Mesothelial cell of epicardium (in vitro differentiated cells): ENCODE data around the gene KCNJ6. TPM values are rescaled to one million over a fixed set of nuclear protein-coding genes. Genes with fewer than 3 reads are reported as not detected.

Source experiments
- DNase-seq, 2 experiments: peaks; one replicate each; pipeline ENCODE4 v3.0.0; 2021; ENCODE audit warnings: low spot score in 2 of 2; ENCODE audit not compliant: unreplicated experiment in 2 of 2
- H3K27ac Mint-ChIP-seq: 2 replicates; pipeline ENCODE4 v1.8.0; 2021; ENCODE audit warnings: mixed read lengths
- H3K27me3 Mint-ChIP-seq: 2 replicates; pipeline ENCODE4 v1.8.0; 2021; ENCODE audit warnings: low read depth, mixed read lengths
- H3K36me3 Mint-ChIP-seq: 2 replicates; pipeline ENCODE4 v1.8.0; 2021; ENCODE audit warnings: mixed read lengths
- H3K4me1 Mint-ChIP-seq: 2 replicates; pipeline ENCODE4 v1.8.0; 2021; ENCODE audit warnings: mixed read lengths
- H3K4me3 Mint-ChIP-seq: 2 replicates; pipeline ENCODE4 v1.8.0; 2021; ENCODE audit warnings: mild to moderate bottlenecking, moderate library complexity, mixed read lengths
- H3K9me3 Mint-ChIP-seq: 2 replicates; pipeline ENCODE4 v1.8.0; 2021; ENCODE audit warnings: mixed read lengths
- total RNA-seq: library from RNA; stranded (reverse); gene quantifications from 3 replicates; pipeline ENCODE4 v1.2.1, GENCODE V29; 2021
- TF ChIP-seq, protein P1 (sequence below): fragments of 200-600 bp; sonication (generic); IDR thresholded peaks from one replicate; pipeline ENCODE4 v1.5.0; 2021; ENCODE audit warnings: antibody characterized with exemption; ENCODE audit not compliant: unreplicated experiment

KCNJ6 gene
- total RNA-seq, 1 donor from 2014 or later: 0.02 TPM

- H3K4me1 Mint-ChIP-seq: no peaks in the 10 kb centered on the region
- H3K4me3 Mint-ChIP-seq: no peak overlapping the region
- TF ChIP-seq, protein P1, sequence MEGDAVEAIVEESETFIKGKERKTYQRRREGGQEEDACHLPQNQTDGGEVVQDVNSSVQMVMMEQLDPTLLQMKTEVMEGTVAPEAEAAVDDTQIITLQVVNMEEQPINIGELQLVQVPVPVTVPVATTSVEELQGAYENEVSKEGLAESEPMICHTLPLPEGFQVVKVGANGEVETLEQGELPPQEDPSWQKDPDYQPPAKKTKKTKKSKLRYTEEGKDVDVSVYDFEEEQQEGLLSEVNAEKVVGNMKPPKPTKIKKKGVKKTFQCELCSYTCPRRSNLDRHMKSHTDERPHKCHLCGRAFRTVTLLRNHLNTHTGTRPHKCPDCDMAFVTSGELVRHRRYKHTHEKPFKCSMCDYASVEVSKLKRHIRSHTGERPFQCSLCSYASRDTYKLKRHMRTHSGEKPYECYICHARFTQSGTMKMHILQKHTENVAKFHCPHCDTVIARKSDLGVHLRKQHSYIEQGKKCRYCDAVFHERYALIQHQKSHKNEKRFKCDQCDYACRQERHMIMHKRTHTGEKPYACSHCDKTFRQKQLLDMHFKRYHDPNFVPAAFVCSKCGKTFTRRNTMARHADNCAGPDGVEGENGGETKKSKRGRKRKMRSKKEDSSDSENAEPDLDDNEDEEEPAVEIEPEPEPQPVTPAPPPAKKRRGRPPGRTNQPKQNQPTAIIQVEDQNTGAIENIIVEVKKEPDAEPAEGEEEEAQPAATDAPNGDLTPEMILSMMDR: no peak
- no peaks in the 10 kb centered on the region for H3K9me3 Mint-ChIP-seq
- H3K36me3 Mint-ChIP-seq: no peaks in the 10 kb centered on the region
- peaks cover 35% of the 10 kb centered on the region for H3K27me3 Mint-ChIP-seq
- no peak for DNase-seq
- H3K27ac Mint-ChIP-seq: no peak overlapping the region
These were observed 96.9 kb downstream of the KCNJ6 start for GRCh38 chr21:37819372-37819771.

DNA sequence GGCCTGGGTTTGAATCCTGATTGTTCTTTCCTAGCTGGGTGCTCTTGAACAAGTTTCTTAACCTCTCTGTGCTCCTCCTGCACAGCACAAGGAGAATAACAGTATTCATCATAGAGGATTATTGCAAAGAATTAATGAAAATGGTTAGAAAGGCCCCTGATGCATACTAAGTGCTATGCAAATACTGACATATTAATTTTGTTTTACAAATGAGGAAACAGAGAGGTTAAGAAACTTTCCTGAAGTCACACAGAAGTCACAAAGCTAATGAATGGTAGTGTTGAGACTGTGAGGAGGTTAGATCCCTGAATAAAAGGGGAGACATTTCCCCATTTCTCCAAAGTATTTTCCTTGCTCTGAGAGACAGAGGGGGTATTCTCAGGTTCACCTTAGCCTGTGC, 99.0 kb downstream of the KCNJ6 start:
- H3K27ac Mint-ChIP-seq: no peak overlapping the region
- DNase-seq: no peak
- no peak overlapping the region for H3K4me3 Mint-ChIP-seq
- no peaks in the 10 kb centered on the region for H3K36me3 Mint-ChIP-seq
- TF ChIP-seq, protein P1: no peak
- no peaks in the 10 kb centered on the region for H3K4me1 Mint-ChIP-seq
- peaks cover 20% of the 10 kb centered on the region for H3K9me3 Mint-ChIP-seq
- peaks cover 26% of the 10 kb centered on the region for H3K27me3 Mint-ChIP-seq

GRCh38 chr21:37815893-37816292, 100.4 kb downstream of the KCNJ6 start:
- Mint-ChIP-seq H3K36me3 (no peaks in the 10 kb centered on the region), H3K4me3 (no peak overlapping the region), H3K4me1 (no peaks in the 10 kb centered on the region), H3K27me3 (peaks cover 23% of the 10 kb centered on the region), H3K9me3 (peaks cover 28% of the 10 kb centered on the region), H3K27ac (no peak overlapping the region)
- no peak for DNase-seq
- TF ChIP-seq, protein P1: no peak

DNA sequence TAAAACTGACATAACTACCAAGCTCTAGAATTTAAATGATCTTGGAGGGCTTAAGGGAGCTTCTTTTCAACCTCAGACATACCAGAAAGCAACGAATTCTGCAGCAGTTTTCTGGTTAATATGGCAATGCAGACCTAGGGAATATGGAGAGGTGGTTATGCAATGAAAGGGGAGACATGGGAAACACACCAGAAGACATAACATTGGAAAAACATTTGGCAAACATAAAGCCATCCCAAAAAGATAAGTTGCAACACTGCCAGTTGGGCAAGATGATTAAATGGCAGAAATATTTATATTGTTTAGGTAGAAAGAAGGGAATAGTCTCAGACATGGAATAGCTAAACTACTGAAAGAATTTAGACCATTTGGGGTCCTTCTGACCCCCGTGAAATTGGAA, 104.5 kb downstream of the KCNJ6 start:
- Mint-ChIP-seq H3K27me3 (peaks cover 20% of the 10 kb centered on the region), H3K9me3 (peaks cover 28% of the 10 kb centered on the region), H3K36me3 (no peaks in the 10 kb centered on the region), H3K4me3 (no peak overlapping the region), H3K27ac (no peak overlapping the region), H3K4me1 (no peaks in the 10 kb centered on the region)
- DNase-seq: no peak
- TF ChIP-seq, protein P1: no peak

DNA sequence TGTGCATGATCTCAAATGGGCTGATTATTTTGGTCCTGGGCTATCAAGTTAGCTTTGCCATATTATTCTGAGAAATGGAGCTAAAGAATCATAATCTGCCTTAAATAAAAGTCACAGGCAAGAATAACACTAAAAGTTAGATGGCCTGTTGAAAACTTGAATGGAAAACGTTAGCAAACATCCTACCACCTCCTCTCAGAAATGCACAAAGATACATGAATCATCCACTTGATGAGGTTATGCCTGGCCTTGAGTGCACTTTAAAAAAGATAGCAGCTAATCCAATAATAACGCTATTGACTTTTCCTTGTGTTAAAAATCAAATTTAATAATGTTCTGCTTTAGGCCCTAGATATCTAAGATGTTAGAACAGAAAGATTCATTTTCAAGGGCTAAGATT, 108.0 kb downstream of the KCNJ6 start:
- DNase-seq: no peak
- Mint-ChIP-seq H3K27me3 (peaks cover 6% of the 10 kb centered on the region), H3K4me3 (no peak overlapping the region), H3K9me3 (peaks cover 24% of the 10 kb centered on the region), H3K4me1 (peaks cover 2% of the 10 kb centered on the region), H3K36me3 (no peaks in the 10 kb centered on the region), H3K27ac (no peak overlapping the region)
- TF ChIP-seq, protein P1: no peak

GRCh38 chr21:37805266-37805665, 111.0 kb downstream of the KCNJ6 start:
- DNase-seq: no peak
- peaks cover 6% of the 10 kb centered on the region for H3K9me3 Mint-ChIP-seq
- TF ChIP-seq, protein P1: no peak
- H3K36me3 Mint-ChIP-seq: no peaks in the 10 kb centered on the region
- H3K4me1 Mint-ChIP-seq: peaks cover 10% of the 10 kb centered on the region
- H3K27ac Mint-ChIP-seq: no peak overlapping the region
- peaks cover 7% of the 10 kb centered on the region for H3K27me3 Mint-ChIP-seq
- no peak overlapping the region for H3K4me3 Mint-ChIP-seq
